ENCODE measurements around the gene TMEM178B. TPM values are rescaled to one million over a fixed set of nuclear protein-coding genes. Genes with fewer than 3 reads are reported as not detected.

TMEM178B gene
- total RNA-seq, 1 experiment from 2014 or later: 0.11 TPM

DNA sequence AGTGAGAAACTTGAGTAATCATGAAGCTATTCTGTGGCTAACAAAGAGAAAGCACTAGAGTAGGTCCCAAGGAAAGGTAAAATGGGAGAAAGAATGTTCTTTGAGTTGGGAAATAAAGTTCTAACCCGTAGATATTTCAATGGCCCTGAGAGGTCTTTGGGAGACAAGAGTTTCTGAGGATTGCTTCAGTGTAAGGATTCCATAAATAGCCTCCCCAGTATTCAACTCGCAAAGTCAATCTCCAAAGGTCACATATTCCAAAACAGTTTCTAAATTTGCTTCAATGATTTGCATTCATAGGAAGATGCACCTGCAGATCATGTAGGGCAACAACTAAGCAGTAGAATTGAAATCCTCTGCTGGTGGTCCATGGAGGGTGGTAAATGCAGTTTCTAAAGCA is 238.5 kb downstream of the TMEM178B start:
- TF ChIP-seq, protein P1, sequence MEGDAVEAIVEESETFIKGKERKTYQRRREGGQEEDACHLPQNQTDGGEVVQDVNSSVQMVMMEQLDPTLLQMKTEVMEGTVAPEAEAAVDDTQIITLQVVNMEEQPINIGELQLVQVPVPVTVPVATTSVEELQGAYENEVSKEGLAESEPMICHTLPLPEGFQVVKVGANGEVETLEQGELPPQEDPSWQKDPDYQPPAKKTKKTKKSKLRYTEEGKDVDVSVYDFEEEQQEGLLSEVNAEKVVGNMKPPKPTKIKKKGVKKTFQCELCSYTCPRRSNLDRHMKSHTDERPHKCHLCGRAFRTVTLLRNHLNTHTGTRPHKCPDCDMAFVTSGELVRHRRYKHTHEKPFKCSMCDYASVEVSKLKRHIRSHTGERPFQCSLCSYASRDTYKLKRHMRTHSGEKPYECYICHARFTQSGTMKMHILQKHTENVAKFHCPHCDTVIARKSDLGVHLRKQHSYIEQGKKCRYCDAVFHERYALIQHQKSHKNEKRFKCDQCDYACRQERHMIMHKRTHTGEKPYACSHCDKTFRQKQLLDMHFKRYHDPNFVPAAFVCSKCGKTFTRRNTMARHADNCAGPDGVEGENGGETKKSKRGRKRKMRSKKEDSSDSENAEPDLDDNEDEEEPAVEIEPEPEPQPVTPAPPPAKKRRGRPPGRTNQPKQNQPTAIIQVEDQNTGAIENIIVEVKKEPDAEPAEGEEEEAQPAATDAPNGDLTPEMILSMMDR (IDR thresholded peaks at IDR 0.05; ENCODE audit: insufficient read depth in 1 of 2, low read depth in 1 of 2, low read length in 1 of 2, severe bottlenecking in 1 of 2, unreplicated experiment in 1 of 2): no peak
- POLR2A ChIA-PET: no interaction called here
- Mint-ChIP-seq H3K4me1 (ENCODE audit: low read depth, unreplicated experiment) (no peaks in the 10 kb centered on the region), H3K4me3 (ENCODE audit: unreplicated experiment) (no peak overlapping the region), H3K27ac (ENCODE audit: unreplicated experiment) (no peak overlapping the region), H3K9me3 (ENCODE audit: unreplicated experiment) (no peaks in the 10 kb centered on the region), H3K36me3 (ENCODE audit: insufficient read depth, unreplicated experiment) (no peaks in the 10 kb centered on the region), H3K27me3 (ENCODE audit: insufficient read depth, unreplicated experiment) (peaks cover 28% of the 10 kb centered on the region)
- no TSS peak for BruUV-seq (replicated peaks)
- intact Hi-C loops (cut with micrococcal nuclease; ENCODE audit: unreplicated experiment): no loop called here
- no peak for DNase-seq
- H3K4me3 ChIP-seq (ENCODE audit: low read depth, low read length): no peak overlapping the region
- H3K4me1 ChIP-seq: no peaks in the 10 kb centered on the region
- no peaks in the 10 kb centered on the region for H3K36me3 ChIP-seq (ENCODE audit: control insufficient read depth, insufficient read depth, low read length)
- H3K27me3 ChIP-seq (replicated peaks; ENCODE audit: control insufficient read depth, insufficient read depth, low read length): no peaks in the 10 kb centered on the region
- H3K9me3 ChIP-seq: no peaks in the 10 kb centered on the region
- CTCF ChIA-PET: no interaction called here

DNA sequence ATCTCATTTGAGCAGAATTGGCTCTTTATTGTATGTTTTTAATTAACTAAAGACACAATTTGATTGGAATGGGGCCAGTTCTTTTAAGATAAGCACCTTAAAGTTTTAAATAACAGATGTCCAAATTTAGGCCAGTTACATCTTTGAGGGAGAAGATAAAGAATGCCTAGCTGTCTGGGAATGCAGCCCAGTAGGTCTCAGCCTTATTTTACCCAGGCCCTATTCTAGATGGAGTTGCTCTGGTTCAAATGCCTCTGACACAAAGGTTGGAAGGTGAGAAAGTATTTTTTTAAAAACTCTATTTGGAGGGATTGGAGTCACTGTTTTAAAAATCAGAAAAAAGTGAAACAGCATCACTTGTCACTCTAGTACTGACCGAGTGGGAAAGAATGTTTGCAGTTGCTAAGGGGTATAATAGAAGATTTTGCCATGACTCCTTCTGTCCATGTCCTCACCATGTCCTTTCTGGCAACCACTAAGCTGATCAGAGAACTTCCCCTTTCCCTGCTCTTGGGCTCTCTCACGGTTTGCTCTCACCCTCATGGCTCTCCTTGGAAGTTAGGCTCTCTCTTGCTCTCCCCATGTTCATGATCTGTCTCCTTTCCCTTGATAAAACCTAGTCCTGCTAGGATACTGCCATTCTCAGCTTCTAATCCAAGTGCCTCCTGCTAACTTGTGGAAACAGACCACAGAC is 239.1 kb downstream of the TMEM178B start:
- H3K36me3 ChIP-seq (ENCODE audit: control insufficient read depth, insufficient read depth, low read length): no peaks in the 10 kb centered on the region
- no peak for DNase-seq
- no peaks in the 10 kb centered on the region for H3K27me3 ChIP-seq (replicated peaks; ENCODE audit: control insufficient read depth, insufficient read depth, low read length)
- H3K27ac Mint-ChIP-seq (ENCODE audit: unreplicated experiment): no peak overlapping the region
- POLR2A ChIA-PET: no interaction called here
- no TSS peak for BruUV-seq (replicated peaks)
- TF ChIP-seq, protein P1 (IDR thresholded peaks at IDR 0.05; ENCODE audit: insufficient read depth in 1 of 2, low read depth in 1 of 2, low read length in 1 of 2, severe bottlenecking in 1 of 2, unreplicated experiment in 1 of 2): no peak
- H3K4me1 ChIP-seq: no peaks in the 10 kb centered on the region
- H3K4me3 ChIP-seq (ENCODE audit: low read depth, low read length): no peak overlapping the region
- peaks cover 23% of the 10 kb centered on the region for H3K27me3 Mint-ChIP-seq (ENCODE audit: insufficient read depth, unreplicated experiment)
- no peak overlapping the region for H3K4me3 Mint-ChIP-seq (ENCODE audit: unreplicated experiment)
- CTCF ChIA-PET: no interaction called here
- intact Hi-C loops (cut with micrococcal nuclease; ENCODE audit: unreplicated experiment): no loop called here
- no peaks in the 10 kb centered on the region for H3K4me1 Mint-ChIP-seq (ENCODE audit: low read depth, unreplicated experiment)
- H3K9me3 Mint-ChIP-seq (ENCODE audit: unreplicated experiment): no peaks in the 10 kb centered on the region
- H3K9me3 ChIP-seq: no peaks in the 10 kb centered on the region
- H3K36me3 Mint-ChIP-seq (ENCODE audit: insufficient read depth, unreplicated experiment): no peaks in the 10 kb centered on the region

DNA sequence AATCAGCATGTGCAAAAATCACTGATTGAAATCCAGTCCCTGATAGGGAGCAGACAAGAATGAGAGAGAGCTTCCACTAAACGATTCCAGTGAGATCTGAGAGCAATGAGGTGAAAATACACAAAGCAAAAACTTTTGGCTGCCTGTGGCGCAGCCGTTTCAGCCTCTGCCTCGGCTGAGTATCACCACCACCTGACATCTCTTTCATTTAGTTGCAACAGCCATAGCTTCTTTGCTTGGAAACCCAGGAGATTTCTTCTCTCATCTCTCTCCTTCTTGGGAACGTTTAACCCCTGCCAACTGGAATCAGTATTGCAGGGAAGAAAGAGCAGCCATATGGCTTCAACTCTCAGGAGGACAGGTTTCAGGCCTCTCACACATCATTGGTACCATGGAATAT is 240.0 kb downstream of the TMEM178B start:
- BruUV-seq (replicated peaks): no TSS peak
- Histone ChIP-seq H3K27me3 (replicated peaks; ENCODE audit: control insufficient read depth, insufficient read depth, low read length) (no peaks in the 10 kb centered on the region), H3K4me3 (ENCODE audit: low read depth, low read length) (no peak overlapping the region), H3K9me3 (no peaks in the 10 kb centered on the region), H3K4me1 (no peaks in the 10 kb centered on the region), H3K36me3 (ENCODE audit: control insufficient read depth, insufficient read depth, low read length) (no peaks in the 10 kb centered on the region)
- no peak overlapping the region for H3K27ac Mint-ChIP-seq (ENCODE audit: unreplicated experiment)
- H3K36me3 Mint-ChIP-seq (ENCODE audit: insufficient read depth, unreplicated experiment): no peaks in the 10 kb centered on the region
- ChIA-PET POLR2A (no interaction called here), CTCF (no interaction called here)
- no peak for DNase-seq
- H3K4me3 Mint-ChIP-seq (ENCODE audit: unreplicated experiment): no peak overlapping the region
- no peaks in the 10 kb centered on the region for H3K9me3 Mint-ChIP-seq (ENCODE audit: unreplicated experiment)
- intact Hi-C loops (cut with micrococcal nuclease; ENCODE audit: unreplicated experiment): no loop called here
- TF ChIP-seq, protein P1 (IDR thresholded peaks at IDR 0.05; ENCODE audit: insufficient read depth in 1 of 2, low read depth in 1 of 2, low read length in 1 of 2, severe bottlenecking in 1 of 2, unreplicated experiment in 1 of 2): no peak
- peaks cover 23% of the 10 kb centered on the region for H3K27me3 Mint-ChIP-seq (ENCODE audit: insufficient read depth, unreplicated experiment)
- no peaks in the 10 kb centered on the region for H3K4me1 Mint-ChIP-seq (ENCODE audit: low read depth, unreplicated experiment)

Measured in Caco-2 (cell line).